H1 (cell line): ENCODE data around the gene CFAP20. TPM values are rescaled to one million over a fixed set of nuclear protein-coding genes. Genes with fewer than 3 reads are reported as not detected.

ENCODE experiments used
- CTCF ChIA-PET: fragments of 300-600 bp; sonication (Branson Sonifier 250); formaldehyde crosslinking; loops from one replicate; lab custom pipeline; 2021; ENCODE audit not compliant: partially characterized antibody; lab: Charles Lee
- POLR2A ChIA-PET: fragments of 300-600 bp; sonication (Branson Sonifier 250); formaldehyde crosslinking; loops from one replicate; lab custom pipeline; 2021; ENCODE audit warnings: inconsistent platforms; ENCODE audit not compliant: partially characterized antibody; lab: Charles Lee
- DNase-seq, 2 experiments: peaks; one replicate each; pipeline versions ENCODE4 v3.0.0 to v3.0.0-alpha.2; 2010 to 2022; ENCODE audit warnings: low spot score in 2 of 2, low read depth in 1 of 2, mixed read lengths in 1 of 2
- FAIRE-seq: peaks from 2 replicates; lab custom pipeline; 2011; peaks lifted over from hg19 to GRCh38; lab: Jason Lieb, UNC
- H2AFZ ChIP-seq: 2 replicates; pipeline ENCODE4 v1.8.1; 2012; ENCODE audit warnings: low read length, inconsistent platforms
- H2AK5ac ChIP-seq: 2 replicates; pipeline ENCODE4 v1.6.1; 2013; ENCODE audit warnings: low read depth, low read length
- H2BK120ac ChIP-seq: replicated peaks from 2 replicates; pipeline ENCODE3; 2013; ENCODE audit warnings: low read depth, low read length, inconsistent platforms
- H2BK12ac ChIP-seq: 2 replicates; pipeline ENCODE4 v1.6.1; 2013; ENCODE audit warnings: low read depth, low read length
- H2BK15ac ChIP-seq: 2 replicates; pipeline ENCODE4 v1.6.1; 2013; ENCODE audit warnings: low read length
- H2BK20ac ChIP-seq: 2 replicates; pipeline ENCODE4 v1.6.1; 2013; ENCODE audit warnings: low read length
- H2BK5ac ChIP-seq: 2 replicates; pipeline ENCODE4 v1.6.1; 2013; ENCODE audit warnings: low read depth, low read length
- H3K14ac ChIP-seq: 2 replicates; pipeline ENCODE4 v1.6.1; 2013; ENCODE audit warnings: inconsistent platforms; ENCODE audit not compliant: insufficient read length
- H3K18ac ChIP-seq: 2 replicates; pipeline ENCODE4 v1.6.1; 2013; ENCODE audit warnings: low read length; ENCODE audit errors: extremely low read depth
- H3K23ac ChIP-seq: 2 replicates; pipeline ENCODE4 v1.6.1; 2013; ENCODE audit warnings: inconsistent platforms; ENCODE audit not compliant: insufficient read length
- H3K23me2 ChIP-seq: 2 replicates; pipeline ENCODE4 v1.6.1; 2013; ENCODE audit warnings: low read depth, low read length
- H3K27ac ChIP-seq: 2 replicates; pipeline ENCODE4 v1.6.1; 2011; ENCODE audit warnings: low read depth, low read length, inconsistent platforms
- H3K27me3 ChIP-seq, 4 experiments: replicated peaks in 1 of 4; 1 replicate in 1 of 4; 2 replicates in 3 of 4; pipeline versions ENCODE4 v1.6.1 to v1.8.1; 2011 to 2013; ENCODE audit warnings: low read length in 3 of 4, mild to moderate bottlenecking in 3 of 4, inconsistent platforms in 2 of 4, mixed read lengths in 2 of 4, moderate library complexity in 1 of 4; ENCODE audit not compliant: control insufficient read depth in 3 of 4, insufficient read depth in 3 of 4; ENCODE audit errors: extremely low read depth in 1 of 4
- H3K36me3 ChIP-seq, 4 experiments: 2 replicates each; pipeline versions ENCODE4 v1.6.1 to v1.8.1; 2011 to 2013; ENCODE audit warnings: mild to moderate bottlenecking in 4 of 4, low read length in 3 of 4, moderate library complexity in 2 of 4, control low read depth in 1 of 4, inconsistent platforms in 1 of 4; ENCODE audit not compliant: insufficient read depth in 4 of 4, control insufficient read depth in 2 of 4
- H3K4ac ChIP-seq: replicated peaks from 2 replicates; pipeline ENCODE3; 2013; ENCODE audit warnings: low read length, low read depth, mixed read lengths, inconsistent platforms; ENCODE audit not compliant: insufficient read length
- H3K4me1 ChIP-seq, 4 experiments: replicated peaks in 1 of 4; 1 replicate in 1 of 4; 2 replicates in 3 of 4; pipeline versions ENCODE4 v1.6.1 to v1.8.1; 2011 to 2013; ENCODE audit warnings: low read length in 3 of 4, inconsistent platforms in 2 of 4, mixed read lengths in 1 of 4; ENCODE audit not compliant: insufficient read depth in 4 of 4, control insufficient read depth in 3 of 4
- H3K4me2 ChIP-seq, 2 experiments: 2 replicates each; pipeline versions ENCODE4 v1.6.1 to v1.8.1; 2011 to 2013; ENCODE audit warnings: low read depth in 2 of 2, low read length in 2 of 2, control low read depth in 1 of 2, inconsistent platforms in 1 of 2, mild to moderate bottlenecking in 1 of 2; ENCODE audit not compliant: insufficient read depth in 1 of 2
- H3K4me3 ChIP-seq, 4 experiments: fragments of 200-600, 300-600 bp in 1 of 4; sonication (generic), shearing (Covaris generic), sonication (Bioruptor Twin) in 1 of 4; 2 replicates each; pipeline versions ENCODE4 v1.5.1 to v1.8.1; 2011 to 2016; ENCODE audit warnings: low read length in 4 of 4, low read depth in 3 of 4, control low read depth in 2 of 4, inconsistent platforms in 2 of 4, mild to moderate bottlenecking in 2 of 4, mixed read lengths in 1 of 4, moderate library complexity in 1 of 4; ENCODE audit not compliant: insufficient read depth in 2 of 4; ENCODE audit errors: extremely low read depth in 1 of 4
- H3K56ac ChIP-seq: replicated peaks from 2 replicates; pipeline ENCODE3; 2013; ENCODE audit warnings: low read depth, mild to moderate bottlenecking, mixed read lengths, low read length, inconsistent platforms; ENCODE audit not compliant: insufficient read length
- H3K79me1 ChIP-seq: 2 replicates; pipeline ENCODE4 v1.6.1; 2013; ENCODE audit warnings: low read depth, low read length, control low read depth
- H3K79me2 ChIP-seq, 2 experiments: 2 replicates each; pipeline versions ENCODE4 v1.6.1 to v1.8.1; 2012 to 2013; ENCODE audit warnings: low read length in 2 of 2, mild to moderate bottlenecking in 2 of 2, inconsistent platforms in 1 of 2; ENCODE audit not compliant: insufficient read depth in 2 of 2, control insufficient read depth in 1 of 2
- H3K9ac ChIP-seq, 4 experiments: replicated peaks in 1 of 4; 1 replicate in 1 of 4; 2 replicates in 3 of 4; pipeline versions ENCODE4 v1.6.1 to v1.8.1; 2011 to 2013; ENCODE audit warnings: low read depth in 3 of 4, low read length in 3 of 4, control low read depth in 2 of 4, mild to moderate bottlenecking in 2 of 4, moderate library complexity in 2 of 4, inconsistent platforms in 1 of 4; ENCODE audit errors: extremely low read depth in 1 of 4
- H3K9me3 ChIP-seq, 2 experiments: 2 replicates each; pipeline versions ENCODE4 v1.6.1 to v1.8.1; 2012 to 2013; ENCODE audit warnings: mild to moderate bottlenecking in 2 of 2, moderate library complexity in 2 of 2, control low read depth in 1 of 2, inconsistent platforms in 1 of 2, low read depth in 1 of 2, low read length in 1 of 2, mixed read lengths in 1 of 2; ENCODE audit not compliant: insufficient read depth in 2 of 2
- H4K20me1 ChIP-seq, 2 experiments: replicated peaks in 1 of 2; 2 replicates each; pipeline versions ENCODE3 to v1.8.1; 2011 to 2013; ENCODE audit warnings: inconsistent platforms in 2 of 2, low read length in 2 of 2, mild to moderate bottlenecking in 1 of 2; ENCODE audit not compliant: insufficient read depth in 2 of 2, control insufficient read depth in 1 of 2
- H4K5ac ChIP-seq: 2 replicates; pipeline ENCODE4 v1.6.1; 2013; ENCODE audit warnings: low read length, low read depth, mixed read lengths, inconsistent platforms; ENCODE audit not compliant: insufficient read length
- H4K8ac ChIP-seq: 2 replicates; pipeline ENCODE4 v1.8.0; 2013; ENCODE audit warnings: mild to moderate bottlenecking, moderate library complexity, low read length, inconsistent platforms; ENCODE audit not compliant: insufficient read depth; ENCODE audit errors: extremely low read depth
- H4K91ac ChIP-seq: replicated peaks from 2 replicates; pipeline ENCODE3; 2013; ENCODE audit warnings: low read length, mixed read lengths, inconsistent platforms; ENCODE audit not compliant: insufficient read length
- CHD2 ChIP-seq: IDR thresholded peaks from 2 replicates; pipeline ENCODE4 v1.6.1; 2012; ENCODE audit warnings: low read length, improper control_type of control experiment
- GABPA ChIP-seq: IDR thresholded peaks from 2 replicates; pipeline ENCODE4 v1.6.1; 2011; ENCODE audit warnings: mild to moderate bottlenecking, low read length, moderate library complexity, borderline replicate concordance; ENCODE audit not compliant: insufficient read depth
- JUN ChIP-seq: IDR thresholded peaks from 2 replicates; pipeline ENCODE4 v1.6.1; 2011; ENCODE audit warnings: low read depth, mild to moderate bottlenecking, improper control_type of control experiment, low read length
- RAD21 ChIP-seq, 2 experiments: IDR thresholded peaks in 1 of 2; conservative IDR thresholded peaks in 1 of 2; 2 replicates each; pipeline ENCODE4 v1.6.1; 2011; ENCODE audit warnings: low read depth in 2 of 2, low read length in 2 of 2, improper control_type of control experiment in 1 of 2, inconsistent platforms in 1 of 2, mild to moderate bottlenecking in 1 of 2, moderate library complexity in 1 of 2
- SAP30 ChIP-seq: fragments of 300-600 bp; sonication (generic); IDR thresholded peaks from 2 replicates; pipeline ENCODE4 v1.7.1; 2012; ENCODE audit warnings: low read length, moderate library complexity, mild to moderate bottlenecking, inconsistent platforms; ENCODE audit not compliant: insufficient read depth, insufficient replicate concordance
- WGBS, 2 experiments: shearing (Covaris generic) in 1 of 2; methylation state at CpG; one replicate each; pipeline versions ENCODE4 v1.1.6 to v1.1.7; 2013 to 2015; ENCODE audit warnings: low lambda C conversion rate in 2 of 2, mixed read lengths in 2 of 2, inconsistent platforms in 1 of 2, low coverage in 1 of 2, missing lambda C conversion rate in 1 of 2; ENCODE audit not compliant: insufficient replicate concordance in 2 of 2, insufficient coverage in 1 of 2, insufficient read length in 1 of 2; ENCODE audit errors: extremely low coverage in 1 of 2, missing lambda C conversion rate in 1 of 2; 5-methylcytosine and 5-hydroxymethylcytosine counted together
- polyA plus RNA-seq, 7 experiments: library from polyadenylated mRNA; depleted of rRNA in 3 of 7; stranded (reverse) in 5 of 7; unstranded in 2 of 7; fragments of >200 nt in 5 of 7; fragments of 200-250 nt in 2 of 7; gene quantifications; 1 replicate in 5 of 7; 2 replicates in 1 of 7; 4 replicates in 1 of 7; pipeline versions ENCODE4 v1.2.1 to v1.2.3, GENCODE V29; 2011 to 2013; ENCODE audit warnings: missing spikeins in 2 of 7, mixed read lengths in 2 of 7
- total RNA-seq: library from RNA; stranded (reverse); fragmentation: NEBNext Ultra II Directional; extraction: Animal tissue kit (Norgen Biotek cat#: 25700); gene quantifications from 2 replicates; pipeline ENCODE4 v1.2.1, GENCODE V29; 2021
- TF ChIP-seq, protein P1 (sequence below): IDR thresholded peaks from 2 replicates; pipeline ENCODE4 v1.6.1; 2012; ENCODE audit warnings: inconsistent platforms

Gene CFAP20
- total and polyA plus RNA-seq, 2 of the 8 experiments (the other 6 are each of a cell fraction or from before 2014, with no cell fraction given): 45.6 to 65.4 TPM

DNA sequence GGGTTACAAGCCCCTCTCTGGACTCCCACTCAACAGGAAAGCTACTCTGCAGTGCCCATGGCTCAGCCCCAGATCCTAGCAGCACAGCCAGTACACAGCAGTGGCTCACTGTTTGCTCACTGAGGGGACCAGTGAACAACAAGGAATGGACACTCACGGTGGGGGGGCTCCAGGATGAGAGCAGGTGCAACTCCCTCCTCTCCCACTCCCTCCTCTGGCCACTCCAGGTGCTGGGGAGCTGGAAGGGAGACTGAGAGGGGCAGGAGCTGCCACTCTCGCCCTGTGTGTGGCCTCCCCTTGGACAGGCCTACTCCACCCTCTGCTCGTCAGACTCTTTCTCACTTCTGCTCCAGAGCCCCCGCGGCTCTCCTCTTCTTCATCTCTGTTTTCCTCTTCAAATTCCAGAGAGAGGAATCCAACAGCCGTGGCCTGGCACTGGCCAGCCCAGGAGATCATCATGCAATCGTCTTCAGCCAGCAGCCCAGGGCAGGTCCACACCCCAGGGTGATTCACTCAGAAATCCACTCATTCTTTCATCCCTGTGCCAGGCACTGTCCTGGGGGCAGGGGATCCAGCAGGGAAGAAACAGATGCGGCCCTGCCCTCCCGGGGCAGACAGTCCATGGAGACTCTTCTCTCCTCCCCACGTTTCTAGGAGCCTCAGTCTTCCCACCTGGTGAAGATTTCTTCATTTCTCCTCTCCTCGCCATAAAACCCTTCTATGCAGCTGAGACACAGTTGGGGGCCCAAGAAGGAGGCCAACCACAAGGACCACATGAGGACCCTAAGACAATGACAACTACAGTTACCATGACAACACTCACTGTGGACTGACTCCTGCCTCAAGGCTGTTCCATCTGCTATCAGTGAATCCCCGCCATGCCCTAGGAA, 30.7 kb downstream of the CFAP20 start:
- Histone ChIP-seq H2BK15ac (no peak overlapping the region), H3K4me1 (peaks cover 0 to 6% (median under 1%) of the 10 kb centered on the region in 4 experiments; a peak in 5 of 7 replicates), H3K79me1 (no peaks in the 10 kb centered on the region), H3K27me3 (no peaks in the 10 kb centered on the region), H4K91ac (no peak overlapping the region), H3K9ac (no peak overlapping the region), H3K36me3 (no peaks in the 10 kb centered on the region), H3K79me2 (no peaks in the 10 kb centered on the region), H2AFZ (no peak overlapping the region), H3K27ac (no peak overlapping the region), H3K4me3 (no peak overlapping the region), H3K14ac (no peak overlapping the region), H2BK20ac (no peak overlapping the region), H4K8ac (peak overlapping the region; percentile 1), H3K18ac (no peak overlapping the region), H2BK12ac (peak overlapping the region; percentile 63; the same call in 1 of the 2 replicates), H3K9me3 (no peaks in the 10 kb centered on the region), H2BK120ac (no peak overlapping the region), H3K23ac (no peak overlapping the region), H3K4ac (no peak overlapping the region), H2AK5ac (no peak overlapping the region), H3K56ac (no peak overlapping the region), H3K23me2 (no peaks in the 10 kb centered on the region), H4K20me1 (no peaks in the 10 kb centered on the region), H3K4me2 (no peak overlapping the region), H4K5ac (no peak overlapping the region), H2BK5ac (no peak overlapping the region)
- WGBS, 2 experiments: 87% methylated on average over 11 of the region's 12 CpGs; no CpG with 5 or more reads in 1 of the 2 experiments
- DNase-seq: no peak
- ChIA-PET CTCF (interaction anchor here (0.9 to 18.9 kb wide), 21 partner anchors 7 to 519 kb away, joined by 3 to 235 read pairs (median 10); no protein-coding TSS in a partner anchor), POLR2A (interaction anchor here (1.8 kb wide), 1 partner anchor 18 kb away, joined by 5 read pairs; no protein-coding TSS in a partner anchor)
- TF ChIP-seq, protein P1, sequence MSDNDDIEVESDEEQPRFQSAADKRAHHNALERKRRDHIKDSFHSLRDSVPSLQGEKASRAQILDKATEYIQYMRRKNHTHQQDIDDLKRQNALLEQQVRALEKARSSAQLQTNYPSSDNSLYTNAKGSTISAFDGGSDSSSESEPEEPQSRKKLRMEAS: no peak
- TF ChIP-seq JUN: no peak
- no peak for TF ChIP-seq RAD21 (IDR thresholded peaks at IDR 0.05 in 1 of 2, conservative IDR thresholded peaks at IDR 0.05 in 1 of 2; ENCODE audit: low read depth in 2 of 2, low read length in 2 of 2)
- TF ChIP-seq GABPA: no peak
- TF ChIP-seq SAP30: no peak
- no peak for TF ChIP-seq CHD2
- peak; percentile 13 for FAIRE-seq
